SW 1271 (cell line): ENCODE measurements around the gene SSB.
"Not testable (repeated sequence)": the region's sequence is repeated elsewhere in the genome, so short reads cannot be mapped to it uniquely, and the experiment has no call there.

ENCODE experiments used
- DNase-seq, 2 experiments: peaks; one replicate each; lab custom pipeline; 2025; lab: John Stamatoyannopoulos, UW

Gene SSB

DNA sequence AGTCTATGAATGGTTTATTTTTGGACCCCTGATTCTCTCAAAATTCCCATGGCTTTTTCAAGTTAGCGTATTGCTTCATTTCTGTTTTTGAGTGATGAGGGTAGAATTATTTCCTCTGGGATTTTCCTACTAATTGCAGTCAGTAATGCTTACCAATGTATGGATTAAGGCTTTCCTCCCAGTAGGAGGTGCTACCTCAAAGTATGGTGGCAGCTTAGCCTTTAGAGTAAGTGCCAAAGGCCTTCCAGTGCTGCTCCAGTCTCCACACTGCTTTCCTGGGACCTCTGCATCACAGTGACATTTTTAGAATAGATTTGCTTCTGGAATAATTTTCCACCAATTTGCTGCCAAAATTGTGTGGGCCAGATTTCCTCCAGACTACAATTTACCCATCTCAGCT is 16.2 kb upstream of the SSB start:
- DNase-seq = no peak

- DNase-seq = no peak
These were observed 8.1 kb upstream of the SSB start for GRCh38 chr2:169790581-169790980.

- DNase-seq = no peak
These were observed 3.5 kb upstream of the SSB start for GRCh38 chr2:169795181-169795580.

GRCh38 chr2:169796441-169796840 is 2.2 kb upstream of the SSB start:
- DNase-seq = no peak

- DNase-seq = no peak
These were observed 1.1 kb upstream of the SSB start for GRCh38 chr2:169797601-169798000.

- DNase-seq = no peak
These were observed 314 bp upstream of the SSB start for GRCh38 chr2:169798397-169798717.

- DNase-seq = no peak
These were observed 4.8 kb downstream of the SSB start for GRCh38 chr2:169803480-169803879.

DNA sequence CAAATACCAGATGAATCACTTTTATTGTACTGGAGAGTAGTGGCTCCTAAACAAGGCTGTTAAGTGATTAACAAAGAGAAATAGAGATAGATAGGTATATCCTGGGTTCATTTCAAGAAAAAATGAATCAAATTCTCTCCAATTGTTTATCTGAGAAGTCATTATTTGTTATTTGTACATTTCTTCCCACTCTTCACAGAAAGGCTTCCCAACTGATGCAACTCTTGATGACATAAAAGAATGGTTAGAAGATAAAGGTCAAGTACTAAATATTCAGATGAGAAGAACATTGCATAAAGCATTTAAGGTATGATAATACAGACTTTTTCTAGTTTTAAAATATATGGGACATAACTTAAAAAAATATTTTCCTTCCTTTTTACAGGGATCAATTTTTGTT is 7.9 kb downstream of the SSB start:
- no peak for DNase-seq

DNA sequence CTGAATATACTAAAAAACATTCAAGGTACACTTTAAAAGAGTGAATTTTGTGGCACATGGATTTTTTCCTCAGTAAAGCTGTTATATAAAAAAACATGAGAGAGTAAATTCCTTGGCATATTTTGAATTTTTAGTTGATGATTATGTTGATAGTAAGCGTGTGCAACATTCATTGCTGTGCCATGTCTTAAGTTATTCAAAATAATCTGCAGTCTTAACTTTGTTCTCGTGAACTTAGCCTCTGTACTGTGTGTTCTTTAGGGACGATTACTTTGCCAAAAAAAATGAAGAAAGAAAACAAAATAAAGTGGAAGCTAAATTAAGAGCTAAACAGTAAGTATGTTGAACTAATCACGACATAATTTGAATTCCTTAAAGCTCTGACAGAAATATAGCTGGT is 9.6 kb downstream of the SSB start:
- DNase-seq = no peak

DNA sequence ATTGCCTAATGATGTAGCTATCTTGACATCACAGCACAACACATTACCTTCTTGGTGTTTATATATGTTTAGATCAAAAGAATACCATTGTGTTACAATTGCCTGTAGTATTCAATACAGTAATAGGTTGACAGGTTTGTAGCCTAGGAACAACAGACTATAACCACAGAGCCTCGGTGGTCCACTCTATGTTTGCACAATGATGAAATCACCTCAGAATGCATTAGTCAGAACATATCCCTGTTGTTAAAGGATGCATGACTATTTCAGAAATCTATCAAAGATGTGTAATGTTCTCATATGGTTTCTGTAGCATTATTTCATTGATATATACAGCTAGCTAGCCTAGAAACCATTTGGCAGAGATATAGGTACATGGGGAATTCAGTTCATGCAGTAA is 17.2 kb downstream of the SSB start:
- DNase-seq = peak; percentile 39 to 71

GRCh38 chr2:169816961-169817360 is 18.3 kb downstream of the SSB start:
- DNase-seq = not testable (repeated sequence)

- DNase-seq = not testable (repeated sequence)
These were observed 18.7 kb downstream of the SSB start for GRCh38 chr2:169817369-169817768.

DNA sequence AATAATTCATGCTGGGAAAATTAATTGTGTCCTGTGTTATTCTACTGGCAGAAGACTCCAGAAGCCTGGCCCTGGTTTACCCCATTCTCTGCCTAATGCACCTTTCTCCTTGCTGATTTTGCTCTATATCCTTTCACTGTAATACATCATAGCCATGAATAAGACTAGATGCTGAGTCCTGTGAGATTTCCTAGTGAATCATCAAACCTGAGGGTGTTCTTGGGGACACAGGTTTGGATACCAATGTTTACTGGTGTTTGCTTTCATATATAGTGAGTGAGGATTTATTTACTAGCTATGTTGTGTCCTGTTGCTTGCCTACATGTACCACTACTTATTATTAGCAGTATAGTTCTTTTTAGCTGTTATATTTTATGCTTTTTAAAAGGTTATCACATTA is 19.6 kb downstream of the SSB start:
- DNase-seq = no peak

DNA sequence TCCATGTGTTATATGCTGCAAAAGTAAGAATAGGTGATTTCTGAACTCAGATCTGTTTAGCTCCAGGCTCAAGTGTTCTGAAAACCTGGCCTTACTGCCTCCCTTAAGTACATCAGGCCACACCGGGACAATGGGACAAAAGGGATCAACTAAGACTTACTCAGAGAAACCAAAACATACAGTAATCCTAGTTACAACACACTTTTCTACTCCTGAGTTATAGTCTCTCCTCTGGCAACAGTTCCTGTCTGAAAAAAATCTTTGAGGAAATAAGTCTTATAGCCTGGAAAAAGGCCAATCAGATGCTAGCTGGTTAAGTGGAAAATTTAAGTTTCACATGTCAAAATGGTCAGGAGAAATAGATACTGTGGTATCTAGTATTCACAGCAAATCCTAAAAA is 20.4 kb downstream of the SSB start:
- no peak for DNase-seq

GRCh38 chr2:169820101-169820500 is 21.4 kb downstream of the SSB start:
- not testable (repeated sequence) for DNase-seq

DNA sequence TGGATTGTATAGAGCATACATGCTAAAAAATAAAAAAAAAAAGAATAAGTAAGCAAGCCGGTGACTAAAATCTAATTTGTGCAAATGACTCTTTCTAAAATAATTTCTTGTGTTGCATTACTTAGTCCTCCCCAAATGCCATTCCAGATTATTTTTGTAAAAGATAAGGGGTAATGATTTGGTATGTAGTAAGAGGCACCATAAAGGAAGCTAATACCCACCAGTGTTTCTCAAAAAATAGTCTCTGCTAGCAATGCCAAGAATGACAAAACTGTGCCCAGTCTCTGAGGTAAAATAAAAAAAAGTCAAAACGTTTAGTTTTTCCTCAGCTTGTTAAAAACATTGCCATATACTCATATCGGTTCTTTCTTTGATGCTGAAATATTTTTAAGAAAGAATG is 23.4 kb downstream of the SSB start:
- DNase-seq = no peak

GRCh38 chr2:169822785-169823392 is 24.2 kb downstream of the SSB start:
- no peak for DNase-seq

DNA sequence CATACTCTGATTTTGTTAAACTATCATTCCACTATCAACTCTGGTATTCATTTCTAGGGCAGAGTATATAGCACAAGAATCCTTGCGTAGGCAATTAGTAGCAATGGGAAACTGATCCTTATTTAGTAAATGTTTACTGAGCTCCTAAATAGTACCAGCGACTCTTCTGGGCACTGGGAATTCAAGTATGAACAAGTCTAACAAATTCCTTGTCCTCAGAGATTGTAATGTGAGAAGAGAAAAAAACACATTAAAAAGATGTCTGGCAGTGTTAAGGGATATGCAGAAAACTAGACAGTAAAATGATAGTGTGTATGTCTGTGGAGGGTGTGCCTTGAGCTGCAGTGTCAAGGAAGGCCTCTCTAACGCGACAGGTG is 25.3 kb downstream of the SSB start:
- DNase-seq = no peak

DNA sequence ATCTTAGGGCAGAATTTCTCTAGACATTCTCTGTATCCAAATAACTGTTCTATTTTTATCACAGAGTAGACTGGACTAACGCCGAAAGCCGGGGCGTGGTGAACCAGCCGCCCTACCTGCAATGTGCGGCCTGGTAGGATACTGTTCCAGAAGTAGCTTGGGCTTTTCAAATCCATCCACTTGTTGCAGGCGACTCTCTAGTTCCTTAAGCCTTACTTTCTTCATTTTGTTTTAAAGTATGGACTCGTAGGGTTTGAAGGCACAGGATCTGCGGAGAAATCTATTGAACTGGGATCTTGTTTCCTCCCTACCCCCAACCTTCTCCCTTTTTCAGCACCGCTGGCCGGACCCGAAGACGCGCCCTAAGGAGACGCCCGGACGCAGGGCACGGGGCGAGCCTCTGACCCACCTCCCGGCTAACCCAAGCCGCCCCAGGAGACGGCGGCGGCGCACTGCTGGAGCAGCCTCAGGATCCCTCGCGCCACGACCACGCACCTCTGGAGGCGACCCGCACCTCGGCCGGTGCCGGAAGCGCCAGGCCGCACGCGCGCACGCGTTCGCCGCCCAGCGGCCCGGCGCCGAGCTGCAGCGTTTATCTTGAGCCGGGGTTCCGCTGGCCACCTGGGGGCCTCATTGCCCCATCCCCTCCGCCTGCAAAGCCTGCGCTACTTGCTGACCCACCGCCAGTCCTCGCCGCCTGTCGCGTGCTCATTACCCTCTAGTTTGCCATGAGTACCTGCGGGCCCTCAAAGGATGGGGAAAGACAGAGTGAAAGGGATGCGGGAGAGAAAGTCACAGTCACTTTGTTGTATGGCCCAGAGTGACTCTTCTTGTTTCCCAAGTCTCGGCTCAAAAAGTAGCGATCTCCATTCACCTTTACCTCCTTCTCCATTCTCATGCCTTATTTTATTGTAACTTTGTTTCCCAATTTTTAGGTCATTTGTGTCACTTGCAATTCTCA is 26.0 kb downstream of the SSB start, which contains the start of gene METTL5:
Gene METTL5, minus strand, starts transcription at position 533 of the 961 bp plus-strand sequence. Its CDS starts 308 bp downstream, at position 225.
- peak; percentile 36 to 81 for DNase-seq

DNA sequence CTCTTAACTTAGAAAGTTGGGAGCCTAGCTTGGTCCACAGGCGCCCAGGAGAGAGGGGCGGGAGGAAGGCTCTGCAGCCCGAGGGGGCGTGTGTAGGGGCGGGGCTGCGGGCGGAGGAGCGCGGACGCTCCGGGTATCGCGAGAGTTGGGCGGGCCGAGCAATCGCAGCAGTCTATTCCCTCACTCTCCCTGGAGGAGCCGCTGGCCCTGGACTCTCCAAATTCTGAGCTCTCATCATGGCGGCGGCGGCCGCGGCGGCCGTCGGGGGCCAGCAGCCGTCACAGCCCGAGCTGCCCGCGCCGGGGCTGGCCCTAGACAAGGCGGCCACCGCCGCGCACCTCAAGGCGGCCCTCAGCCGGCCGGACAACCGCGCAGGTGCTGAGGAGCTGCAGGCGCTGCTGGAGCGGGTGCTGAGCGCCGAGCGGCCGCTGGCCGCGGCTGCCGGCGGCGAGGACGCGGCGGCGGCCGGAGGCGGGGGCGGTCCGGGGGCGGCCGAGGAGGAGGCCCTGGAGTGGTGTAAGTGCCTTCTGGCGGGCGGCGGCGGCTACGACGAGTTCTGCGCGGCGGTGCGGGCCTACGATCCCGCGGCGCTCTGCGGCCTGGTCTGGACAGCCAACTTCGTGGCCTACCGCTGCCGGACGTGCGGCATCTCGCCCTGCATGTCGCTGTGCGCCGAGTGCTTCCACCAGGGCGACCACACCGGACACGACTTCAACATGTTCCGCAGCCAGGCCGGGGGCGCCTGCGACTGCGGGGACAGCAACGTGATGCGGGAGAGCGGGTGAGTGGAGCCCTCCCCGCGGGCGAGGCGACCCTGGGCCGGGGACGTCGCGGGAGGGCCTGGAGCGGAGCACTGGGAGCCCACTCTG is 28.8 kb downstream of the SSB start, which contains the start of gene UBR3:
Gene UBR3, plus strand, starts transcription at position 183 of the 869 bp plus-strand sequence. Its CDS starts 54 bp downstream, at position 237.
- DNase-seq = peak; percentile 62 to 91

DNA sequence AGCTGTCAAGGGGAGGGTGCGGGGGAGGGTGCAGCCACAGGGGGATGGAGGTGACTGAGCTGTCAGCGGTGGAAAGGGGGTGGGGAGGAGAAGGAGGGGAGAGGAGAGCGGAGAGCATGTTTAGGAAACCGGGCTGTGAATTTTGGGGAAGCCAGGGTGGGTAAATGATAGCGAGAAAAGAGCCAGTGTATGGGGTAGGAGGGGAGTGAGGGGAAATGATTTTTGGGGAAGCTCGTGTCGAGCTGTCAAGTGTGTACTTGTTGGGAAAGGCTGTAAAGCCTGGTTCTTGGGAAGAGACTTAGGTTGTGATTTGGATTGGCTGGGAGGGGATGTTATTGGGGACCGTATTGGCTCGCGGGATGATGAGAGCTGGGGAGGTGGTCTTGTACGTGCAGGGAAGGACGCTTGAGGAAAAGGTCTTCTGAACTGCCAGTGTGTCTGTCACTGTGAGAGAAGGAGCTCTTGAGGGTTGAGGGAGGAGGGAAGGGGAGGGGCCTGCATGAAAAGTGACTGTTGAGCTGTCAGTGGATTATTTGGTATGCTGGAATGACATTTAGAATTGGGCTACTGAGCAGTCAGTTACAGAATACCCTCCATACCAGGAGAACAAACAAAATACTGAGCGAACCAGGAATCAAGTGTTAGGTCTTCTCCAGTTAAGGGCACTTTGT is 29.6 kb downstream of the SSB start:
- peak in 1 of 2 experiments; percentile 63 for DNase-seq

- no peak for DNase-seq
These were observed 35.7 kb downstream of the SSB start for GRCh38 chr2:169834401-169834800.
